Measurements from ENCODE around the gene PSMD1. TPM values are rescaled to one million over a fixed set of nuclear protein-coding genes. Genes with fewer than 3 reads are reported as not detected.

Gene PSMD1
- total and polyA plus RNA-seq, 11 donors: 33.2 to 124 (median 86.1) TPM

- no peak for ATAC-seq
- no peaks in the 10 kb centered on the region for H3K9me3 ChIP-seq
These were observed 144.3 kb downstream of the PSMD1 start for GRCh38 chr2:231200805-231201474.

GRCh38 chr2:231201475-231201814 lies 144.8 kb downstream of the PSMD1 start:
- no peaks in the 10 kb centered on the region for H3K9me3 ChIP-seq

More at GRCh38 chr2:231200805-231201474, 144.3 kb downstream of the PSMD1 start:
- TF ChIP-seq POLR2A (IDR thresholded peaks at IDR 0.05): no peak
- TF ChIP-seq CTCF (IDR thresholded peaks at IDR 0.05): no peak
- Histone ChIP-seq H3K27ac (no peak overlapping the region), H3K27me3 (no peaks in the 10 kb centered on the region), H3K4me3 (no peak overlapping the region), H3K36me3 (no peaks in the 10 kb centered on the region), H3K4me1 (peaks cover 0 to 17% (median 10%) of the 10 kb centered on the region in 12 donors)
- intact Hi-C loops (cut with DNase I): no loop called here
- no peak for DNase-seq
- WGBS, 4 donors: 88 to 97% (median 93%) methylated on average over 3 of the region's 3 CpGs

DNA sequence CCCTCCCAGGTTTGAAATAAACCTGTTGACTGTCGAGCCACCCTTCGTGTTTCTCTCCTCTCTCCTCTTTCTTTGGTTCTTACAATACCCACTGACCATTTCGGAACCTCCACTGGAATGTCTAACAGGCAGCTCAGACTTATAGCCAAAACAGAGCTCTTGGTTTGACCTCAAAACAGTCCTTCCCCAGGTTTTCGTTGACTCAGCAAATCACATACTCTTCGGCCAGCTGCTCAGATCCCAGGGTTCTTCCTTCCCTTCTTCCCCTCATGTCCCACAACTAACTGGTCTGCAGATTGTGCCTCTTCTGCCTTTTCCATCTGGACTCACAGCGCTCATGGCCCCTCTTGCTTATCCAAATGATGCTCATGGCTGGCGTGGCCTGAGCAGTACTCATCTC lies 146.4 kb downstream of the PSMD1 start:
- WGBS, 4 donors: 96 to 98% (median 96%) methylated on average over 7 of the region's 7 CpGs
- Histone ChIP-seq H3K27ac (no peak overlapping the region), H3K4me1 (peaks cover 0 to 12% (median 5%) of the 10 kb centered on the region in 12 donors), H3K9me3 (no peaks in the 10 kb centered on the region), H3K27me3 (no peaks in the 10 kb centered on the region), H3K36me3 (peaks cover 0 to 3% (median 0%) of the 10 kb centered on the region in 9 donors), H3K4me3 (no peak overlapping the region)
- DNase-seq: no peak
- TF ChIP-seq POLR2A (IDR thresholded peaks at IDR 0.05) (no peak), CTCF (IDR thresholded peaks at IDR 0.05) (no peak)
- intact Hi-C loops (cut with DNase I): no loop called here
- no peak for ATAC-seq

More at GRCh38 chr2:231201475-231201814, 144.8 kb downstream of the PSMD1 start:
- 80 to 87% (median 83%) methylated on average over 4 of the region's 4 CpGs for WGBS, 4 donors
- Histone ChIP-seq H3K27me3 (no peaks in the 10 kb centered on the region), H3K4me3 (no peak overlapping the region), H3K36me3 (no peaks in the 10 kb centered on the region), H3K27ac (no peak overlapping the region), H3K4me1 (peaks cover 0 to 17% (median 10%) of the 10 kb centered on the region in 12 donors)
- ATAC-seq: no peak
- TF ChIP-seq CTCF (IDR thresholded peaks at IDR 0.05) (no peak), POLR2A (IDR thresholded peaks at IDR 0.05) (no peak)
- intact Hi-C loops (cut with DNase I): no loop called here
- DNase-seq: no peak

- whole genome bisulfite sequencing, 4 donors: 92 to 99% (median 97%) methylated on average over 3 of the region's 3 CpGs
- Histone ChIP-seq H3K36me3 (peaks cover 0 to 13% (median 0%) of the 10 kb centered on the region in 9 donors), H3K4me3 (no peak overlapping the region), H3K9me3 (no peaks in the 10 kb centered on the region), H3K27ac (no peak overlapping the region), H3K27me3 (no peaks in the 10 kb centered on the region), H3K4me1 (peaks cover 0 to 8% (median 2%) of the 10 kb centered on the region in 12 donors)
- TF ChIP-seq CTCF (IDR thresholded peaks at IDR 0.05) (no peak), POLR2A (IDR thresholded peaks at IDR 0.05) (no peak)
- DNase-seq (no peak), ATAC-seq (no peak)
- intact Hi-C loops (cut with DNase I): no loop called here
These were observed 147.5 kb downstream of the PSMD1 start for GRCh38 chr2:231204146-231204545.
